B cell (primary cell): ENCODE data around the gene PPP3CA. TPM values are rescaled to one million over a fixed set of nuclear protein-coding genes. Genes with fewer than 3 reads are reported as not detected.
A peak's percentile ranks its signal among the peaks of the same experiment; 100 is the strongest.

ENCODE experiments used
- ATAC-seq: fragments of 200-7000 bp; cut with Tn5 transposase; one replicate; pipeline ENCODE4 v1.10.0; 2021; ENCODE audit warnings: low read depth, mild to moderate bottlenecking, moderate number of reproducible peaks, moderate library complexity
- CTCF ChIA-PET: fragments of 350-600 bp; sonication (Branson Sonifier 250); formaldehyde crosslinking; loops from one replicate; lab custom pipeline; 2021; ENCODE audit warnings: antibody characterized with exemption, inconsistent platforms; lab: Charles Lee
- POLR2A ChIA-PET: fragments of 350-600 bp; sonication (Branson Sonifier 250); formaldehyde crosslinking; loops from one replicate; lab custom pipeline; 2021; ENCODE audit warnings: antibody characterized with exemption; lab: Charles Lee
- DNase-seq: peaks from one replicate; pipeline ENCODE4 v3.0.0; 2013
- H2AFZ ChIP-seq: 2 replicates; pipeline ENCODE4 v1.6.1; 2012; ENCODE audit warnings: mild to moderate bottlenecking, low read depth, low read length; ENCODE audit not compliant: insufficient read depth, poor library complexity, severe bottlenecking
- H3K27ac ChIP-seq, 2 donors: 1 replicate in 1 of 2; 2 replicates in 1 of 2; pipeline ENCODE4 v1.5.1; 2012 to 2013; ENCODE audit warnings: low read length in 2 of 2, mild to moderate bottlenecking in 2 of 2, moderate library complexity in 1 of 2
- H3K27me3 ChIP-seq, 4 experiments: fragments of 200-600 bp in 1 of 4; sonication (generic) in 1 of 4; replicated peaks in 1 of 4; 1 replicate in 2 of 4; 2 replicates in 2 of 4; pipeline versions ENCODE4 v1.6.1 to v1.7.0; 2013 to 2016; ENCODE audit warnings: low read length in 3 of 4, mild to moderate bottlenecking in 2 of 4, mixed read lengths in 1 of 4, moderate library complexity in 1 of 4; ENCODE audit not compliant: insufficient read depth in 4 of 4, control insufficient read depth in 3 of 4; ENCODE audit errors: control extremely low read depth in 1 of 4
- H3K36me3 ChIP-seq, 2 experiments: replicated peaks in 1 of 2; 1 replicate in 1 of 2; 2 replicates in 1 of 2; pipeline versions ENCODE4 v1.6.1 to v1.7.1; 2013; ENCODE audit warnings: low read length in 1 of 2; ENCODE audit not compliant: insufficient read depth in 2 of 2, control insufficient read depth in 1 of 2; ENCODE audit errors: control extremely low read depth in 1 of 2, extremely low read depth in 1 of 2
- H3K4me1 ChIP-seq, 2 donors: fragments of 200-600 bp in 1 of 2; sonication (generic) in 1 of 2; 1 replicate in 1 of 2; 2 replicates in 1 of 2; pipeline versions ENCODE4 v1.5.1 to v1.6.1; 2013 to 2017; ENCODE audit warnings: low read length in 2 of 2; ENCODE audit not compliant: control insufficient read depth in 2 of 2, insufficient read depth in 2 of 2
- H3K4me2 ChIP-seq: replicated peaks from 2 replicates; pipeline ENCODE3; 2012; ENCODE audit warnings: mild to moderate bottlenecking, low read depth, low read length; ENCODE audit not compliant: poor library complexity, severe bottlenecking
- H3K4me3 ChIP-seq, 5 experiments: fragments of 200-600 bp in 1 of 5; sonication (generic) in 1 of 5; 1 replicate in 3 of 5; 2 replicates in 2 of 5; pipeline versions ENCODE4 v1.5.1 to v1.7.0; 2011 to 2016; ENCODE audit warnings: low read length in 4 of 5, mild to moderate bottlenecking in 4 of 5, low read depth in 2 of 5, control low read depth in 1 of 5, moderate library complexity in 1 of 5; ENCODE audit not compliant: insufficient read depth in 1 of 5; ENCODE audit errors: control extremely low read depth in 1 of 5, extremely low read depth in 1 of 5
- H3K79me2 ChIP-seq: fragments of 200-600 bp; sonication (generic); one replicate; pipeline ENCODE4 v1.6.0; 2016; ENCODE audit warnings: low read length; ENCODE audit not compliant: control insufficient read depth, insufficient read depth
- H3K9ac ChIP-seq: fragments of 200-600 bp; sonication (generic); 2 replicates; pipeline ENCODE4 v1.6.1; 2017; ENCODE audit warnings: mild to moderate bottlenecking, low read length, moderate library complexity
- H3K9me3 ChIP-seq, 3 donors: one replicate each; pipeline versions ENCODE4 v1.6.1 to v1.7.1; 2013; ENCODE audit warnings: low read length in 2 of 3; ENCODE audit not compliant: control insufficient read depth in 2 of 3, insufficient read depth in 1 of 3; ENCODE audit errors: control extremely low read depth in 1 of 3
- H4K20me1 ChIP-seq: 2 replicates; pipeline ENCODE4 v1.6.0; 2012; ENCODE audit warnings: mild to moderate bottlenecking, low read length; ENCODE audit not compliant: insufficient read depth, control insufficient read depth, poor library complexity, severe bottlenecking
- H3K27ac Mint-ChIP-seq: one replicate; pipeline ENCODE4 v1.8.0; 2021; ENCODE audit warnings: mixed read lengths
- H3K27me3 Mint-ChIP-seq: one replicate; pipeline ENCODE4 v1.8.0; 2021; ENCODE audit warnings: mixed read lengths
- H3K4me1 Mint-ChIP-seq: one replicate; pipeline ENCODE4 v1.8.0; 2021; ENCODE audit warnings: mixed read lengths
- H3K4me3 Mint-ChIP-seq: one replicate; pipeline ENCODE4 v1.8.0; 2021; ENCODE audit warnings: mixed read lengths
- H3K9me3 Mint-ChIP-seq: one replicate; pipeline ENCODE4 v1.8.0; 2022; ENCODE audit warnings: mixed read lengths; ENCODE audit not compliant: insufficient read depth
- EZH2 ChIP-seq: IDR thresholded peaks from 2 replicates; pipeline ENCODE4 v1.6.1; 2012; ENCODE audit warnings: borderline replicate concordance, low read depth, mild to moderate bottlenecking, moderate library complexity, low read length; ENCODE audit not compliant: insufficient read depth, poor library complexity, severe bottlenecking
- WGBS: methylation state at CpG from one replicate; pipeline ENCODE4 v1.1.5; 2013; ENCODE audit warnings: missing lambda C conversion rate; ENCODE audit not compliant: insufficient coverage; 5-methylcytosine and 5-hydroxymethylcytosine counted together
- intact Hi-C: fragments of 100-400 bp; cut with micrococcal nuclease; formaldehyde crosslinking; loops from one replicate; pipeline ENCODE4 v1.10.0; 2022
- polyA plus RNA-seq: library from polyadenylated mRNA; depleted of rRNA; stranded (reverse); fragments of >200 nt; gene quantifications from 2 replicates; pipeline ENCODE4 v1.2.3, GENCODE V29; 2012
- total RNA-seq, 2 donors: library from RNA; stranded (reverse); fragments of 120-200 nt in 1 of 2; gene quantifications; 1 replicate in 1 of 2; 2 replicates in 1 of 2; pipeline versions ENCODE4 v1.2.3 to v1.2.4, GENCODE V29; 2013 to 2022
- TF ChIP-seq, protein P1 (sequence below): fragments of 200-600 bp; IDR thresholded peaks from one replicate; pipeline ENCODE4 v1.8.0; 2022; ENCODE audit warnings: antibody characterized with exemption, mild to moderate bottlenecking

PPP3CA gene
- total and polyA plus RNA-seq, 2 donors (not counting 1 experiment from before 2014, with no cell fraction given): 14.3 to 85.1 TPM

DNA sequence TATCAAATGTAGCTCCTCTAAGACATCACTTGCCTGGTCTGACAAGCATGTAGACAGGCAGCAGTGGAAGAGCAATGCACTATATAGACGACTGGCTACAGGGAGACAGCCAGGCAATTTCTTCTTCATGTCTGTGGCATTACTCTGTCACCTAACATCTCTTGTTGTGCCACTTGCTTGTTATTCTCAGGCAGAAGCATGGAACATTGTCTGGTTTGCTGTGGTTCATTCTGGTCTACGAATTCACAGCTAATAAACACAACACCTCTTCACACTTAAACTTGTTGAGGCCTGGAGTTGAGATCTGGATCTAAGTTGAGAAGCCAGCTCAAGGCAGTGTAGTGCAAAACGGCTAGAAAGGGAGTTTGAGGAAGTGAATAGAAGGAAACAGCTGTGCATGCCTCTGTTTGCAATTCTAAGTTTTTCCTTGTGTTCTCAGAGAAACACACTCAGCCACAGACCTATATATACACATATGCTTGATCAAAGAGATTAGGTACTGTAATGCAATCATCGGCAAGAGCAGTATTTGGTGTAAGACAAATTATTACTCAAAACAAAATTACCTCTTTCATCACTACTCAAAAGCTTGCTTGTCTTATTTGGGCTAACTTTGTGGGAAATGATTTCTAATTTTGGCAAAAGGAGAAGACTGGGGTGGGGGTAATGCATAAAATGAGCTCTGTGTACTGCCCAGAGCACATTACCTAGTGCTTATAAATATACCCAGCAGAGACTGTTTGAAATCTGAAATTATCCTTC lies 243.8 kb downstream of the PPP3CA start:
- H3K27me3 ChIP-seq: no peaks in the 10 kb centered on the region
- H3K27ac ChIP-seq: peak overlapping the region; percentile 34 to 74
- Mint-ChIP-seq H3K4me3 (peak overlapping the region; percentile 54), H3K27ac (peak overlapping the region; percentile 91), H3K27me3 (no peaks in the 10 kb centered on the region), H3K9me3 (no peaks in the 10 kb centered on the region), H3K4me1 (peaks cover 51% of the 10 kb centered on the region)
- DNase-seq: peak; percentile 57
- peak overlapping the region; percentile 34 for H3K9ac ChIP-seq
- peaks cover 34 to 37% of the 10 kb centered on the region in 2 donors for H3K4me1 ChIP-seq
- H3K36me3 ChIP-seq: peaks cover 3 to 27% of the 10 kb centered on the region in 2 experiments
- H3K9me3 ChIP-seq: no peaks in the 10 kb centered on the region
- intact Hi-C loops: loop anchor here (2.0 kb wide), 1 partner anchor 19 kb away; no protein-coding TSS in a partner anchor
- POLR2A ChIA-PET: interaction anchor here (0.7 to 1.2 kb wide), 3 partner anchors 85 to 1475 kb away, joined by 3 read pairs; no protein-coding TSS in a partner anchor
- no peaks in the 10 kb centered on the region for H4K20me1 ChIP-seq
- H2AFZ ChIP-seq: no peak overlapping the region
- peak overlapping the region in 1 of 5 experiments; percentile 35 for H3K4me3 ChIP-seq
- peaks cover 21% of the 10 kb centered on the region for H3K79me2 ChIP-seq
- WGBS: 10% methylated on average over 1 of the region's 4 CpGs
- peak overlapping the region; percentile 65 for H3K4me2 ChIP-seq
- CTCF ChIA-PET: interaction anchor here (0.9 to 1.6 kb wide), 6 partner anchors 13 to 1010 kb away, joined by 3 to 6 read pairs (median 3); no protein-coding TSS in a partner anchor
- TF ChIP-seq, protein P1, sequence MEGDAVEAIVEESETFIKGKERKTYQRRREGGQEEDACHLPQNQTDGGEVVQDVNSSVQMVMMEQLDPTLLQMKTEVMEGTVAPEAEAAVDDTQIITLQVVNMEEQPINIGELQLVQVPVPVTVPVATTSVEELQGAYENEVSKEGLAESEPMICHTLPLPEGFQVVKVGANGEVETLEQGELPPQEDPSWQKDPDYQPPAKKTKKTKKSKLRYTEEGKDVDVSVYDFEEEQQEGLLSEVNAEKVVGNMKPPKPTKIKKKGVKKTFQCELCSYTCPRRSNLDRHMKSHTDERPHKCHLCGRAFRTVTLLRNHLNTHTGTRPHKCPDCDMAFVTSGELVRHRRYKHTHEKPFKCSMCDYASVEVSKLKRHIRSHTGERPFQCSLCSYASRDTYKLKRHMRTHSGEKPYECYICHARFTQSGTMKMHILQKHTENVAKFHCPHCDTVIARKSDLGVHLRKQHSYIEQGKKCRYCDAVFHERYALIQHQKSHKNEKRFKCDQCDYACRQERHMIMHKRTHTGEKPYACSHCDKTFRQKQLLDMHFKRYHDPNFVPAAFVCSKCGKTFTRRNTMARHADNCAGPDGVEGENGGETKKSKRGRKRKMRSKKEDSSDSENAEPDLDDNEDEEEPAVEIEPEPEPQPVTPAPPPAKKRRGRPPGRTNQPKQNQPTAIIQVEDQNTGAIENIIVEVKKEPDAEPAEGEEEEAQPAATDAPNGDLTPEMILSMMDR: no peak
- TF ChIP-seq EZH2: no peak
- ATAC-seq: peak; percentile 86
